Right ventricle myocardium inferior (tissue), 1 donor: ENCODE measurements around the gene VOPP1. TPM values are rescaled to one million over a fixed set of nuclear protein-coding genes. Genes with fewer than 3 reads are reported as not detected.

Experiments
- ATAC-seq: fragments of 200-7000 bp; cut with Tn5 transposase; one replicate; pipeline ENCODE4 v1.9.1; 2020; ENCODE audit warnings: mild to moderate bottlenecking, moderate library complexity
- DNase-seq: peaks from one replicate; pipeline ENCODE4 v3.0.0; 2021; ENCODE audit errors: missing footprints
- intact Hi-C: fragments of 100-400 bp; cut with DNase I; formaldehyde crosslinking; loops from one replicate; pipeline ENCODE4 v1.11.0; 2022
- total RNA-seq: library from RNA; stranded (reverse); fragmentation: NEBNext Ultra II Directional; extraction: Animal tissue kit (Norgen Biotek cat#: 25700); gene quantifications from one replicate; pipeline ENCODE4 v1.2.1, GENCODE V29; 2021
- donor health status: DM: no; HTN: yes; CAD: no; lungs with severe emphysema.

VOPP1 gene
- total RNA-seq, 1 donor from 2014 or later, result 23.1 TPM

DNA sequence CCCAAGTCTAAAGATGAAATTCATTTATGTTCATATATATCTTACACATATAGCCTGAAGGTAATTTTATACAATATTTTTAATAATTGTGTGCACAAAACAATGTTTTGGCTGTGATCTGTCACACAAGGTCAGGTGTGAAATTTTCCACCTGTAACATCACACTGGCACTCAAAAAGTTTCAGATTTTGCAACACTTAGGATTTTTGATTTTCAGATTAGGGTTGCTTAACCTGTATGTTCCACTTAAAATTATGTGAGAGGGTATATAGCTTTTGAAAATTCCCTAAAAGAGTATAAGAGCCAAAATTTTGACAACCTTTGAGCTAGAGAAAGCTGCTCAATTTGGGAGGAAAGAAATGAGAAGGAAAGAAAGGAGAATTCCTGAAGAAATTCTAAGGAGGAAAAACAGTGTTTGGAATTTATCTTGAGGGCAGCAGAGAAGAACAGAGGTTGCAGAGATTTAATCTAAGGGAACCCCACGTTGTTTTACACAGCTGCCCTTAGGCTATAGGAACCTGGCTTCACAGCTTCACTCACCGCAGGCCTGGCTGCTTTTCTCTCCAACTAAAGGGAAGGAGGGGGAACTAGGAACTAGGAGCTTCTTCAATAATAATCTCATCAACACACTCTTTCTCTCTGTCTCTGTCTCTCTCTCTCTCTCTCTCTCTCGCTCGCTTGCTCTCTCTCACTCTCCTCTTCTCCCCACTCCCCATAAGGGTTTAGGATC lies 8.5 kb downstream of the VOPP1 start:
- intact Hi-C loops, result no loop called here
- ATAC-seq (no peak), DNase-seq (no peak)

DNA sequence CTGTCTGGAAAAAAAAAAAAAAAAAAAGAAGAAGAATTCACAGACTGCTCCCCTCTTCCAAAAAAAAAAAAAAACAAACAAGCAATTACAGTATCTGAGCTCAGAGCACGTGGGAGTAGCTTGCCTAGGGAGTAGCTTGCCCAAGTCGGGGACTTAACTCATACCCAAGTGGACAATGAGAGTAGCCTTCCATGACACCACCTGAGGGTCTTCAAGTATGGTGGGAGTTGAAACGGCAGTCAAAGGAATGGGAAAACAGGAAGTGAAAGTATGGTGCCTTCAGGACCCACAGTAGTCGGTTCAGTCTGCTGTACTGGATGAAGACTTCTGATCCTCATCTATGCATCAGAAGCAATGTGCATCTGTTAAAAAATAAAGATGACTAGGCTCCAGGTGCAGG lies 10.6 kb downstream of the VOPP1 start:
- no peak for ATAC-seq
- no peak for DNase-seq
- intact Hi-C loops, result no loop called here

- DNase-seq (no peak), ATAC-seq (no peak)
- intact Hi-C loops, result no loop called here
These were observed 13.1 kb downstream of the VOPP1 start for GRCh38 chr7:55558962-55559920.

- ATAC-seq (no peak), DNase-seq (no peak)
- intact Hi-C loops, result no loop called here
These were observed 14.6 kb downstream of the VOPP1 start for GRCh38 chr7:55557666-55558188.

- intact Hi-C loops, result no loop called here
- no peak for ATAC-seq
- DNase-seq, result no peak
These were observed 15.8 kb downstream of the VOPP1 start for GRCh38 chr7:55556492-55556891.

DNA sequence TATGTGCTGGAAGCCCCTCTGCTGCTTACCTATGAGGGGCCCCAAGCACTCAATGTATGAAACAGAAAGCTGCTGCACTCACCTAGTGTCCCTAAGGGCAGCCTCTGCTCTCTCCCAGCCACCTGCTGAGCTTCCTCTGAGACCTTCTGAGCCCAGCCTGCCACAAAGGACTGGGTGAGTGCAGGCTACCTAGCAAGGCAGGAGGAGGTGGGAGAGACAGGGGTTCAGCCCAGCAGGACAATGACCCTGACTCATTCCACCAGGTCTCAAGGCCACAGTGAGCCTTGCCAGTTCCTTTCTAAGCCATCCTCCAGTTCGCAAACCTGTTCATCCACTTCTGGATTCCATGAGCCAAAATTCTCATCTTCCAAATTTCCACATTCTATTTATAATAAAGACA lies 16.3 kb downstream of the VOPP1 start:
- intact Hi-C loops, result no loop called here
- no peak for DNase-seq
- ATAC-seq, result no peak

DNA sequence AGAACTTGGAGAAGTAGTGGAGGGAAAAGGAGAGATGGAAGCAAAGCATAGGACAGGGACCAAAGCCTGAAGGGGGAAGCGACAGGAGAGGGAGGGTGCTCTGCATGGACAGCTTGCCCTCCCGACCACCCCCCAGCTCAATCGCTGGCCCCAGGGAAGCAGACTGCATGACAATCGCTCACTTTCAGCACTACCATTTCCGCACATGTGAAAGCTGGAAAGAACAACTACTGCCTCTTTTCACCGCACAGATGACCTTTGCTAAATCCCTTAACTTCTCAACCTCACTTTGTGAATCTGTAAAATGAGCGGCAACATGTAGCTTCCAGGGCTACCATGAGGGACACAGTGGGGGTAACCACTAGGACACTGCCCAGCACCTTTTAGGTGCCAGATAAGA lies 17.1 kb downstream of the VOPP1 start:
- DNase-seq, result no peak
- intact Hi-C loops, result no loop called here
- no peak for ATAC-seq

DNA sequence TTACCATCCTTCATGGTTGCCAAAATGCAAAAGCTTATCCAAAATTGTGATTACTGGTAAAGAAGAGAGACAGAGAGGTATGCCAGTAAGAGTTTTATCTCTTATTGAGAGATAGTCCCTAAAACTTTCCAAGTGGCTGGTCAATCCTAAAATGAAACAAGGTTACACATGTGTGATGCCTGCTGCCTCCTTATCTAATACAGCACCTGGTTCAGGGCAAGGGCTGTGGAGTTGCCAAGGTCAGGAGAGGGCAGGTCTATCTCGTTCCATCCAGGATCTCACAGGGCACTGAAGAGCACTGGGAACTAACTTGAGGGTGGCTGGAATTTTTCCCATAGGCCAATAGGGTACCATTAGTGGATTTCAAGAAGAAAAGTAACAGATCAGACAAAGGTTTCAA lies 18.3 kb downstream of the VOPP1 start:
- DNase-seq (no peak), ATAC-seq (no peak)
- intact Hi-C loops, result no loop called here

GRCh38 chr7:55553024-55553345 lies 19.3 kb downstream of the VOPP1 start:
- DNase-seq (no peak), ATAC-seq (no peak)
- intact Hi-C loops, result no loop called here

GRCh38 chr7:55552320-55553023 lies 19.8 kb downstream of the VOPP1 start:
- peak; percentile 37 for ATAC-seq
- intact Hi-C loops, result no loop called here
- no peak for DNase-seq

GRCh38 chr7:55550841-55551537 lies 21.3 kb downstream of the VOPP1 start:
- intact Hi-C loops, result loop anchor here (1.0 kb wide), 1 partner anchor 17 kb away; no protein-coding TSS in a partner anchor
- ATAC-seq (no peak), DNase-seq (no peak)

DNA sequence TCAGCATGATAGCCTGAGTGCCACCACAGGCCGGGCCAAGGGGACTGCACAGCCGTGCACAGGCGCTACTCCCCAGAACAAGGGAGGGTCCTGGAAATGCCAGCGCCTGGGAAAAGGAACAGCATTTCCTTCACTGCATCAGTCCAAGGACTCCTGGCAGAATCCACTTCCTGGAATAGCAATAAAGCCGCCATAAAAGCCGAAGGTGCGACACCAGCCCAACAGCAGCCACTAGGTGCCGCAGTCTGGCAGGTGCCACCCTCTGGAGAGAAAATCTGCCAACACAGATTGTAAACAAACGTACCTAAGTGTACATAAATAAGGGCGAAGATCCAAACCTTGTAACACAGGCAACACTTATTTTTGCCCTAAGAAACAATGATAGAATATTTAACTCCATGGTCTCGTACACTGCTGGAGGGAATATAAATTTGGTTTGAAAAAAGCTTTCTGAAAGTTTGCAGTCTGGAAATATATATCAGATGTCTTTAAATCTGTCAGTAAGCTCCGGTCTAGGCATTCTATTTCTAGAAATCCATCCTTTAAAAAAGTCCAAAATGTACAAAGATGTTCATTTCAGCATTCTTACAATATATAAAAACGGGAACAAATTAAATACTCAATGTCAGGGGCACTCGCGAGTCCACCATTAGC lies 22.2 kb downstream of the VOPP1 start:
- DNase-seq (no peak), ATAC-seq (no peak)
- intact Hi-C loops, result loop anchor here (1.0 kb wide), 1 partner anchor 18 kb away; no protein-coding TSS in a partner anchor

GRCh38 chr7:55549457-55549856 lies 22.8 kb downstream of the VOPP1 start:
- DNase-seq (no peak), ATAC-seq (no peak)
- intact Hi-C loops, result no loop called here

GRCh38 chr7:55548295-55548731 lies 24.0 kb downstream of the VOPP1 start:
- ATAC-seq, result no peak
- DNase-seq, result no peak
- intact Hi-C loops, result no loop called here

- DNase-seq (no peak), ATAC-seq (peak; percentile 83)
- intact Hi-C loops, result no loop called here
These were observed 25.5 kb downstream of the VOPP1 start for GRCh38 chr7:55546814-55547213.

DNA sequence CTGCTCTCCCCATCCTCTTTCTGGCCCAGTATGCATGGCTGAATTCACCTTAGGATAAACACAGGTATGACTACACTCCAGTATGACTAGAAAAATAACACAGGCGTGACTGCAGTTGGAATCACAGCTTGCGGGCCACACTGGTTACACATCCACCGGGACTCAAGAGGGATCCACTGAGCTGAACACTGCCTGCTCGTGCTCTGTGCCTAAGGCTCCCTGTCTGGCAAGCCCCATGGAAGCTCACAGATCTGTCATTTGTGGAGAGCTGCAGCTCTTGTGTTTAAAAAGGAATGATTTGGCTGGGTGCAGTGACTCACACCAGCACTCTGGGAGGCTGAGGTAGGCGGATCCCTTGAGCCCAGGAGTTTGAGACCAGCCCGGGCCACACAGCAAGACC lies 26.8 kb downstream of the VOPP1 start:
- ATAC-seq, result peak; percentile 77
- intact Hi-C loops, result no loop called here
- DNase-seq, result no peak

DNA sequence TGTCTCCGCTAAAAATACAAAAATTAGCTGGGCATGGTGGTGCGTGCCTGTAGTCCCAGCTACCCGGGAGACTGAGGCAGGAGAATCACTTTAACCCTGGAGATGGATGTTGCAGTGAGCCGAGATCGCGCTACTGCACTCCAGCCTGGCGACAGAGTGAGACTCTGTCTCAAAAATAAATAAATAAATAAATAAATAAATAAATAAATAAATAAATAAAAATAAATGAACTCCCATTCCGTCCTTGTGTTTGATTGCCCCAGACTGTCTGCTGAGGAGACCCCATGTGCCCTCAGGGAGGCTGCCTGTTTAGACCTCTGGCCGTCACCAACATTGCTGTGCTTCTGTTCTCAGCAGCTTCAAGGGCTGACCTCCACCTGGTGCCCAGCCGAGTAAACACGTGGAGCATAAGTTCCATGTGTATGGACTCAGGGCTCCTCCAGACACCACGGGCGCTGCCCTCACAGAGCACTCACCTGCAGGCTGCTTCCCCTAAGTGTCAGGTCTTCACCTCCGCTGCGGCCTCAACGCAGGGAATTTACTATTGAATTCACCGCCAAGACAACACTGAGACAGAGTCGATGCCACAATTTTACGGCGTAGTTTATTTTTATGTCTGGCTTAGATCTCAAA lies 32.0 kb downstream of the VOPP1 start:
- intact Hi-C loops, result no loop called here
- ATAC-seq, result no peak
- no peak for DNase-seq

DNA sequence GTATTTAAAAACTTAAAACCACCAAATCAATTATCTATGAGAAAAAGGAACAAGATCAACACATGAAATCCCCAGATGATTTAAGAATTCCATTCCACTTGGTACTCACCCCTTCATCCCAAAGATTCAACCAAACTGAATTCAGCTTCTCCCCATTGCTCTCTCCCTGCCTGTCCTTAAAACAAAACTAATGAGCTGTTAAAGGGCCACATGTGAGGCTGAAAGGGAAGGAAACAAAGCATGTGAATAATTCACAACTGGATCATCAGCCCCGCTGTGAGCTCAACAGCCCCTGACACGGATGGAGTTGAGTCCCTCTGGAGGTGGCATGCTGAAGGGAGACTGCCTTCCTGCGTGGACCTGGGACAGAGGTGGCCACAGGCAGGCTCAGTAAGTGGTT lies 32.9 kb downstream of the VOPP1 start:
- intact Hi-C loops, result no loop called here
- DNase-seq (no peak), ATAC-seq (no peak)
